ENCODE data around the gene DACT1. TPM values are rescaled to one million over a fixed set of nuclear protein-coding genes. Genes with fewer than 3 reads are reported as not detected.

The DACT1 gene
- total RNA-seq, 1 donor from 2014 or later, result 3.7 TPM

- Histone ChIP-seq H3K9me3 (no peaks in the 10 kb centered on the region), H3K36me3 (no peaks in the 10 kb centered on the region), H3K27me3 (ENCODE audit: low read depth) (no peaks in the 10 kb centered on the region), H3K4me1 (no peaks in the 10 kb centered on the region), H3K4me3 (no peak overlapping the region), H3K27ac (no peak overlapping the region)
- intact Hi-C loops (cut with DNase I), result no loop called here
- ATAC-seq (no peak), DNase-seq (no peak)
- no peak for TF ChIP-seq CTCF (IDR thresholded peaks at IDR 0.05)
Measured at GRCh38 chr14:58598804-58599525, 38.8 kb upstream of the DACT1 start.

GRCh38 chr14:58599707-58600106, 38.1 kb upstream of the DACT1 start:
- no peaks in the 10 kb centered on the region for H3K4me1 ChIP-seq
- TF ChIP-seq CTCF (IDR thresholded peaks at IDR 0.05), result no peak
- intact Hi-C loops (cut with DNase I), result no loop called here

GRCh38 chr14:58605465-58605864, 32.3 kb upstream of the DACT1 start:
- no peak overlapping the region for H3K27ac ChIP-seq
- DNase-seq (no peak), ATAC-seq (no peak)
- H3K36me3 ChIP-seq, result no peaks in the 10 kb centered on the region
- no peaks in the 10 kb centered on the region for H3K9me3 ChIP-seq
- H3K4me3 ChIP-seq, result no peak overlapping the region
- H3K27me3 ChIP-seq (ENCODE audit: low read depth), result no peaks in the 10 kb centered on the region
- no peak for TF ChIP-seq CTCF (IDR thresholded peaks at IDR 0.05)
- intact Hi-C loops (cut with DNase I), result no loop called here
- no peaks in the 10 kb centered on the region for H3K4me1 ChIP-seq

More at GRCh38 chr14:58599707-58600106, 38.1 kb upstream of the DACT1 start:
- no peak for DNase-seq
- Histone ChIP-seq H3K36me3 (no peaks in the 10 kb centered on the region), H3K27me3 (ENCODE audit: low read depth) (no peaks in the 10 kb centered on the region), H3K4me3 (no peak overlapping the region), H3K27ac (no peak overlapping the region), H3K9me3 (no peaks in the 10 kb centered on the region)
- no peak for ATAC-seq

GRCh38 chr14:58607131-58607951, 30.4 kb upstream of the DACT1 start:
- H3K36me3 ChIP-seq, result no peaks in the 10 kb centered on the region
- DNase-seq (no peak), ATAC-seq (no peak)
- H3K4me3 ChIP-seq, result no peak overlapping the region
- H3K27me3 ChIP-seq (ENCODE audit: low read depth), result no peaks in the 10 kb centered on the region
- no peaks in the 10 kb centered on the region for H3K9me3 ChIP-seq
- no peaks in the 10 kb centered on the region for H3K4me1 ChIP-seq
- H3K27ac ChIP-seq, result no peak overlapping the region
- intact Hi-C loops (cut with DNase I), result no loop called here
- TF ChIP-seq CTCF (IDR thresholded peaks at IDR 0.05), result no peak

- intact Hi-C loops (cut with DNase I), result no loop called here
- H3K27me3 ChIP-seq (ENCODE audit: low read depth), result no peaks in the 10 kb centered on the region
Measured at GRCh38 chr14:58607952-58608317, 29.8 kb upstream of the DACT1 start.

More at GRCh38 chr14:58607952-58608317, 29.8 kb upstream of the DACT1 start:
- H3K4me3 ChIP-seq, result no peak overlapping the region
- no peaks in the 10 kb centered on the region for H3K9me3 ChIP-seq
- ATAC-seq (no peak), DNase-seq (no peak)
- no peak overlapping the region for H3K27ac ChIP-seq
- no peak for TF ChIP-seq CTCF (IDR thresholded peaks at IDR 0.05)
- no peaks in the 10 kb centered on the region for H3K36me3 ChIP-seq
- H3K4me1 ChIP-seq, result no peaks in the 10 kb centered on the region

Measured in lower lobe of right lung (tissue), 2 donors.